Measurements from ENCODE around the gene IHH.

DNA sequence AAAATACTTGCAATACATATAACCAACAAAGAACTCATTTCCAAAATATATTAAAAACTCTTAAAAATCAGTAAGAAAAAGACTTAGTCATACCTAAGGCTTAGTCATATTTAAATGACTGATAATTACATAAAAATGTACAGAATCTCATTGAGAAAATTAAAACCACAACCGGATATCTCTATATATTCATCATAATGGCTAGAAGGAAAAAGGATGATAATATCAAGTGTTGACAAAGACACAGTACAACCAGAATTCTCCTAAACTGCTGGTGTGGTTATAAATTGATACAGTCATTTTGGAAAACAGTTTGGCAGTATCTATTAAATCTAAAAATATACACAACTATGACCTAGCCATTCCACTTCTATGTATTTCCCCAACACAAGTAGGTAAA, 27.1 kb upstream of the IHH start:
- no peak for TF ChIP-seq POLR2A (IDR thresholded peaks at IDR 0.05)
- TF ChIP-seq CTCF (IDR thresholded peaks at IDR 0.05) = no peak
- no peak for TF ChIP-seq POLR2AphosphoS5 (IDR thresholded peaks at IDR 0.05)

Data from stomach (tissue), 4 donors.